Measurements from ENCODE around the gene ENTPD7. TPM values are rescaled to one million over a fixed set of nuclear protein-coding genes. Genes with fewer than 3 reads are reported as not detected.

The ENTPD7 gene
- total and polyA plus RNA-seq, 2 of the 8 experiments (the other 6 are each of a cell fraction or from before 2014, with no cell fraction given), result 5.0 to 15.6 TPM

DNA sequence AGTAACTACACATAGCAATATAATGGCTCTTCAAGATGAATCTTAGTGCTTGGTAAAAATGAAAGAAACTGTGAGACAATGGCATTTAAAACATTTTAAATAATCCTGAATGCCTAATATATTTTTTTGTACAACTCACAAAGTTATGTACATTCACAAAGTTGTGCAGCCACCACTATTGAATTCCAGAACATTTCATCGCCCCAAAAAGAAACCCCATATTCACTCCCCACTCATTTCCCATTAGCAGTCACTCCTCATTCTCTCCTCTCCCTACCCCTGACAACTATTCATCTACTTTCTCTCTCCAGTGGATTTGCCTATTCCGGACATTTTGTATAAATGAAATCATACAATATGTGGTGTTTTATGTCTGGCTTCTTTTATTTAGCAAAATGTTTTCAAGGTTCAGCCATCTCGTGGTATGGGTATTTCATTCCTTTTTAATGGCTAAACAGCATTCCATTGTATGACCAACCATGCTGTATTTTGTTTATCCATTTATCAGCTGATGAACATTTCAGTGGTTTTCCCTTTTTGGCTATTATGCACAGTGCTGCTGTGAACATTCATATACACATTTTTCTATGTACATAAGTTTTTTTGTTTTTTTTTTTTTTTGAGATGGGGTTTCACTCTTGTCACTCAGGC lies 34.7 kb downstream of the ENTPD7 start:
- Histone ChIP-seq H3K18ac (ENCODE audit: extremely low read depth, low read length) (no peak overlapping the region), H2BK12ac (ENCODE audit: low read depth, low read length) (no peak overlapping the region), H3K4me3 (ENCODE audit: extremely low read depth in 1 of 4, insufficient read depth in 2 of 4, low read depth in 3 of 4, low read length in 4 of 4) (no peak overlapping the region), H2BK15ac (ENCODE audit: low read length) (no peak overlapping the region), H4K91ac (replicated peaks; ENCODE audit: insufficient read length, low read length) (no peak overlapping the region), H4K5ac (ENCODE audit: insufficient read length, low read depth, low read length) (no peak overlapping the region), H3K23me2 (ENCODE audit: low read depth, low read length) (no peaks in the 10 kb centered on the region), H2BK5ac (ENCODE audit: low read depth, low read length) (no peak overlapping the region), H3K36me3 (ENCODE audit: control insufficient read depth in 2 of 4, insufficient read depth in 4 of 4, low read length in 3 of 4) (peaks cover 2 to 32% (median 12%) of the 10 kb centered on the region in 4 experiments; a peak in 7 of 8 replicates), H4K20me1 (replicated peaks in 1 of 2; ENCODE audit: control insufficient read depth in 1 of 2, insufficient read depth in 2 of 2, low read length in 2 of 2) (peaks cover 0 to 1% of the 10 kb centered on the region in 2 experiments), H3K27me3 (replicated peaks in 1 of 4; ENCODE audit: control insufficient read depth in 3 of 4, extremely low read depth in 1 of 4, insufficient read depth in 3 of 4, low read length in 3 of 4) (no peaks in the 10 kb centered on the region), H3K4ac (replicated peaks; ENCODE audit: insufficient read length, low read depth, low read length) (no peak overlapping the region), H3K4me1 (replicated peaks in 1 of 4; ENCODE audit: control insufficient read depth in 3 of 4, insufficient read depth in 4 of 4, low read length in 3 of 4) (no peaks in the 10 kb centered on the region), H3K56ac (replicated peaks; ENCODE audit: insufficient read length, low read depth, low read length) (no peak overlapping the region), H2AFZ (ENCODE audit: low read length) (no peak overlapping the region), H3K14ac (ENCODE audit: insufficient read length) (no peak overlapping the region), H3K9ac (replicated peaks in 1 of 4; ENCODE audit: extremely low read depth in 1 of 4, low read depth in 3 of 4, low read length in 3 of 4) (no peak overlapping the region), H3K79me2 (ENCODE audit: control insufficient read depth in 1 of 2, insufficient read depth in 2 of 2, low read length in 2 of 2) (no peaks in the 10 kb centered on the region), H2BK120ac (replicated peaks; ENCODE audit: low read depth, low read length) (no peak overlapping the region), H3K9me3 (ENCODE audit: insufficient read depth in 2 of 2, low read depth in 1 of 2, low read length in 1 of 2) (no peaks in the 10 kb centered on the region), H3K79me1 (ENCODE audit: low read depth, low read length) (no peaks in the 10 kb centered on the region), H4K8ac (ENCODE audit: extremely low read depth, insufficient read depth, low read length) (no peak overlapping the region), H2AK5ac (ENCODE audit: low read depth, low read length) (no peak overlapping the region), H3K27ac (ENCODE audit: low read depth, low read length) (no peak overlapping the region), H2BK20ac (ENCODE audit: low read length) (no peak overlapping the region), H3K23ac (ENCODE audit: insufficient read length) (no peak overlapping the region), H3K4me2 (ENCODE audit: insufficient read depth in 1 of 2, low read depth in 2 of 2, low read length in 2 of 2) (no peak overlapping the region)
- DNase-seq (ENCODE audit: low read depth in 1 of 2, low spot score in 2 of 2) (no peak), FAIRE-seq (no peak)
- POLR2A ChIA-PET (ENCODE audit: partially characterized antibody), result no interaction called here
- CTCF ChIA-PET (ENCODE audit: partially characterized antibody), result interaction anchor here (1.5 kb wide), 1 partner anchor 17 kb away, joined by 4 read pairs; no protein-coding TSS in a partner anchor
- 98% methylated on average over 3 of the region's 3 CpGs; no CpG with 5 or more reads in 1 of the 2 experiments for WGBS, 2 experiments (ENCODE audit: extremely low coverage in 1 of 2, insufficient coverage in 1 of 2, insufficient read length in 1 of 2, insufficient replicate concordance in 2 of 2, low coverage in 1 of 2, low lambda C conversion rate in 2 of 2, missing lambda C conversion rate in 1 of 2)
- TF ChIP-seq, protein P1, sequence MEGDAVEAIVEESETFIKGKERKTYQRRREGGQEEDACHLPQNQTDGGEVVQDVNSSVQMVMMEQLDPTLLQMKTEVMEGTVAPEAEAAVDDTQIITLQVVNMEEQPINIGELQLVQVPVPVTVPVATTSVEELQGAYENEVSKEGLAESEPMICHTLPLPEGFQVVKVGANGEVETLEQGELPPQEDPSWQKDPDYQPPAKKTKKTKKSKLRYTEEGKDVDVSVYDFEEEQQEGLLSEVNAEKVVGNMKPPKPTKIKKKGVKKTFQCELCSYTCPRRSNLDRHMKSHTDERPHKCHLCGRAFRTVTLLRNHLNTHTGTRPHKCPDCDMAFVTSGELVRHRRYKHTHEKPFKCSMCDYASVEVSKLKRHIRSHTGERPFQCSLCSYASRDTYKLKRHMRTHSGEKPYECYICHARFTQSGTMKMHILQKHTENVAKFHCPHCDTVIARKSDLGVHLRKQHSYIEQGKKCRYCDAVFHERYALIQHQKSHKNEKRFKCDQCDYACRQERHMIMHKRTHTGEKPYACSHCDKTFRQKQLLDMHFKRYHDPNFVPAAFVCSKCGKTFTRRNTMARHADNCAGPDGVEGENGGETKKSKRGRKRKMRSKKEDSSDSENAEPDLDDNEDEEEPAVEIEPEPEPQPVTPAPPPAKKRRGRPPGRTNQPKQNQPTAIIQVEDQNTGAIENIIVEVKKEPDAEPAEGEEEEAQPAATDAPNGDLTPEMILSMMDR (IDR thresholded peaks at IDR 0.05; ENCODE audit: control extremely low read depth in 1 of 3, insufficient read depth in 1 of 3, low read depth in 1 of 3, low read length in 3 of 3), result no peak
- no peak for TF ChIP-seq MAX (IDR thresholded peaks at IDR 0.05)
- TF ChIP-seq, protein P2, sequence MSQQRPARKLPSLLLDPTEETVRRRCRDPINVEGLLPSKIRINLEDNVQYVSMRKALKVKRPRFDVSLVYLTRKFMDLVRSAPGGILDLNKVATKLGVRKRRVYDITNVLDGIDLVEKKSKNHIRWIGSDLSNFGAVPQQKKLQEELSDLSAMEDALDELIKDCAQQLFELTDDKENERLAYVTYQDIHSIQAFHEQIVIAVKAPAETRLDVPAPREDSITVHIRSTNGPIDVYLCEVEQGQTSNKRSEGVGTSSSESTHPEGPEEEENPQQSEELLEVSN (IDR thresholded peaks at IDR 0.05), result no peak
- no peak for TF ChIP-seq YY1 (IDR thresholded peaks at IDR 0.05; ENCODE audit: low read depth, low read length)
- TF ChIP-seq SP4 (IDR thresholded peaks at IDR 0.05; ENCODE audit: low read length), result no peak
- no peak for TF ChIP-seq ATF2 (IDR thresholded peaks at IDR 0.05; ENCODE audit: low read length)
- TF ChIP-seq TCF12 (IDR thresholded peaks at IDR 0.05; ENCODE audit: low read depth, low read length), result no peak
- TF ChIP-seq HDAC6 (IDR thresholded peaks at IDR 0.05; ENCODE audit: low read depth, low read length), result no peak
